NCI-H510A (cell line): Measurements from ENCODE around the gene HAUS5.
"Not testable (repeated sequence)": the region's sequence is repeated elsewhere in the genome, so short reads cannot be mapped to it uniquely, and the experiment has no call there.

Experiments used
- DNase-seq: peaks from one replicate; lab custom pipeline; 2025; lab: John Stamatoyannopoulos, UW

The HAUS5 gene

GRCh38 chr19:35643255-35644205 lies 31.0 kb downstream of the HAUS5 start:
- DNase-seq: peak; percentile 94

- peak; percentile 94 for DNase-seq
These were observed 31.9 kb downstream of the HAUS5 start for GRCh38 chr19:35644206-35644986.

GRCh38 chr19:35644987-35645679 lies 32.6 kb downstream of the HAUS5 start:
- DNase-seq: peak; percentile 22

DNA sequence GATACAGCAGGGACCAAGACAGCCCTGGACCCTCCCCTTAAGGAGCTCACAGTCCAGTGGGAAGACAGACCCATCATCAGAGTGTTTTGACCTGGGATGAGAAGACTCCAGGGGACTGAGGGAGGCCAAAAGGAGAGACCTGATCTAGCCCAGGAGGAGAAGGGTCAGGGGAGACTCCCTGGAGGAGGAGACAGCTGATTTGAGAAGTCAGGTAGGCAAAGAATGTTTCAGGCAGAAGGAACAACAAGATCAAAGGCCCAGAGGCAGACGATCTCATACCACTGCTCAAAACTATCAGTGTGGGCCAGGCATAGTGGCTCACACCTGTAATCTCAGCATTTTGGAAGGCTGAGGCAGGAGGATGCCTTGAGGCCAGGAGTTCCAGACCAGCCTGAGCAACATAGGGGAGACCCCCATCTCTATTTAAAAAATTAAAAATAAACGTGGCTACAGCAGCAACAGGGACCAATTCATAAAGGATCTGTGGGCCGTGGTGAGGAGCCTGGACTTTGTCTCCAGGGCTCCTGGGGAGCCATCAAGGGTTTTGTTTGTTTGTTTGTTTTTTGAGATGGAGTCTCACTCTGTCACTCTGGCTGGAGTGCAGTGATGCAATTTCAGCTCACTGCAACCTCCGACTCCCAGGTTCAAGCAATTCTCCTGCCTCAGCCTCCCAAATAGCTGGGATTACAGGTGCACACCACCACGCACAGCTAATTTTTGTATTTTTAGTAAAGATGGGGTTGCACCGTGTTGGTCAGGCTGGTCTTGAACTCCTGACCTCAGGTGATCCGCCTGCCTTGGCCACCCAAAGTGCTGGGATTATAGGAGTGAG lies 33.4 kb downstream of the HAUS5 start:
- DNase-seq: no peak

- peak; percentile 95 for DNase-seq
These were observed 35.8 kb downstream of the HAUS5 start, which contains the start of gene COX6B1 for GRCh38 chr19:35648017-35648961. COX6B1 (plus strand) TSS chr19:35648323; CDS start chr19:35651244, 2,921 bp downstream.

DNA sequence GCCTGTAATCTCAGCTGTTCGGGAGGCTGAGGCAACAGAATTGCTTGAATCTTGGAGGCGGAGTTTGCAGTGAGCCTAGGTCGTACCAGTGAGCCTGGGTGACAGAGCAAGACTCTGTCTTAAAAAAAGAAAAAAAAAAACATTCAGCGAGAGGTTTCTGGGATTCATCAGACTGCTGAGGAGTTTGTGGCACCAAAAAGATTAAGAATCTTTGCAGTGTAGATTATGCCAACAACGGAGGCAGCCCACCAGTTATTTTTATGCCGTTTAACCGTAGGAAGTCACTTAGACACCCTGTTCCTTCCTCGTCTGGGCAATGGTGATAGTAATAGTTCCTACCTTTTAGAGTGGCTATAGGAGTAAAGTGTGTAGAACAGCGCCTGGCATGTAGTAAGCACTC lies 38.0 kb downstream of the HAUS5 start:
- no peak for DNase-seq

GRCh38 chr19:35654828-35655227 lies 42.3 kb downstream of the HAUS5 start:
- not testable (repeated sequence) for DNase-seq

- DNase-seq: no peak
These were observed 43.1 kb downstream of the HAUS5 start for GRCh38 chr19:35655600-35655999.

DNA sequence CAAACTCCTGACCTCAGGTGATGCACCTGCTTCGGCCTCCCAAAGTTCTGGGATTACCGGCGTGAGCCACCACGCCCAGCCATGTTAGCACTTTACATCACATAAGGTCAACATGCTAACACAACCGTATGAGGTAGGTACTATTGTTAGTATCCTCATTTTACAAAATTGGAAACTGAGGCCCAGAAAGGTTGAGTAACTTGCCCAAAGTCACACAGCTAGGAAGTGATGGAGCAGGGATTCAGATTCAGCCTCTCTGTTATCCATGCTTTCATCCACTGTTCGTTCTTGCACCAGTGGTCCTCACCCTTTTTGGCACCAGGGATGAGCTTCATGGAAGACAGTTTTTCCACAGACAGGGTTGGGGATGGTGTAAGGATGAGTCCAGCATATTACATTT lies 44.2 kb downstream of the HAUS5 start:
- DNase-seq: no peak

GRCh38 chr19:35657904-35658700 lies 45.6 kb downstream of the HAUS5 start:
- no peak for DNase-seq

- DNase-seq: no peak
These were observed 49.4 kb downstream of the HAUS5 start for GRCh38 chr19:35661995-35662340.

- DNase-seq: no peak
These were observed 51.4 kb downstream of the HAUS5 start for GRCh38 chr19:35663981-35664380.

- DNase-seq: no peak
These were observed 52.6 kb downstream of the HAUS5 start for GRCh38 chr19:35665157-35665556.

GRCh38 chr19:35665604-35666003 lies 53.1 kb downstream of the HAUS5 start:
- no peak for DNase-seq

DNA sequence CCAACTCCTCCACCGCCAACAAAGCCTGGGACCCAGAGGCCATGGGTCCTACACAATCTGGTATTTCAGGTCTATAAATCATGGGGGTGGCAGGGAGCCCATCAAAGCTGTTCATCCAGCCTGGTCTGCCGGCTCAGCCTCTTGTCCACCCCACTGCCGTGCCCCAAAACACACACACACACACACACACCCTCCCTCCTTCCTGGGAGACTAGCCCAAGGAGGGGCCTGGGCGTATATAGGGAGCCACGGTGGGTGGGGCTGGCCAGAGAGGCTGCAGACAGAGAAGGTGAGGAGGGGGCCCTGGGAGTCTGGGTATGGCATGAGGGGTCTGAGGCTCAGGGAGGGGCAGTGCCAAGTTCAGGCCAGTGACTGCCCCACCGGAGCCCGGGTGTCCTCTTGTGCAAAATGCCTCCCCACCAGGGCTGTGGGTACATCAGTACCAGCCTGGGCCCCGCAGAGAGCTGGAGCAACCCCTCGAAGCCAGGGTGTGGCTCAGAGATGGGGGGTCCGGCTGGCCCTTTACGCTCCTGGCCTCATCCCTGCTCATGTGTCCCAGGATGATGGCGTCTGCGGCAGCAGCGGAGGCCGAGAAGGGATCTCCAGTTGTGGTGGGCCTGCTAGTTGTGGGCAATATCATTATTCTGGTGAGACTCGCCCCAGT lies 53.8 kb downstream of the HAUS5 start, which contains the start of gene UPK1A:
Gene UPK1A (plus strand): TSS at position 267 of the 663 bp plus-strand sequence. CDS start 296 bp downstream, at position 563.
- no peak for DNase-seq

DNA sequence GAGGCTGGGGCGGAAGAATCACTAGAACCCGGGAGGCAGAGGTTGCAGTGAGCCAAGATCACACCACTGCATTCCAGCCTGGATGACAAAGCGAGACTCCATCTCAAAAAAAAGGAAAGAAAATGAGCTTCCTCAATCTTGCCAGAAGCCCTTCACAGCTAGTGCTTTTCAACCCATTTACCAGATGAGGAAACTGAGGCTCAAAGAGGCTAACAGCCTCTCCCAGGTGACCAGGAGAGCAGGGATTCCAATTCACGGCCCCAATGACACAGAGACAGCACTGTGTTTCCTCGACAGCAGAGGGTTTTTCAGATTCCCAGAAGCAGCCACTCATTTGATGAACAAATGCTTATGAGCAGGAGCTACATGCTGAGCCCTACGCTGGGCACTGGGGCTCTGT lies 57.0 kb downstream of the HAUS5 start:
- DNase-seq: no peak

DNA sequence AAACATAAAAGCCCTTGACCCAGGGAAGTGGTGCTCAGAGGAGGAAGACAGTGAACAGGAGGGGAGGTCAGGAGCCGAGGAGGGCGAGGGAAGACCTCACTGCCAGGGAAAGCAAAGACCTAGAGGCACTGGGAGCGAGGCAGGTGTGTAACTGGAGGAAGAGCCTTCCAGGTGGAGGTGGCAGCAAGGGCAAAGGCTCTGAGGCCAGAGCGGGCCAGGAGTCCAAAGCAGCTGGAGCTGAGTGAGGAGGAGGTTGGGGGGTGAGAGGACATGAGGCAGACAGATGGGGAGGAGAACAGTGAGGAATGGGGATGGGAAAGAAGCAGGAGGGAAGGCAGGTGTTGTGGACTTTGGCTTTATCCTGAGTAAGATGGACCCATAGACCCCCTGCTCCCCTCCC lies 57.4 kb downstream of the HAUS5 start:
- DNase-seq: no peak

DNA sequence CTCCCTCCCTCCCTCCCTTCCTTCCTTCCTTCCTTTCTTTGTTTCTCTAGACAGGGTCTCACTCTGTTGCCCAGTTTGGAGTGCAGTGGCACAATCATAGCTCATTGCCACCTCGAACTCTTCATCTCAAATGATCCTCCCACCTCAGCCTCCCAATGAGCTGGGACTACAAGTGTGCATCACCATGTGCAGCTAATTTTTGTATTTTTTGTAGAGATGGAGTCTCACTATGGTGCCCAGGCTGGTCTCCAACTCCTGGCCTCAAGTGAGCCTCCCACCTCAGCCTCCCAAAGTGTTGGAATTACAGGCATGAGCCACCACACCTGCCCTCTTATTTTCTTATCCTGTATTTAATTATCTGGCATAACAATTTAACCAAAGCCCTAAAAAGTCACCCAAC lies 58.2 kb downstream of the HAUS5 start:
- no peak for DNase-seq

DNA sequence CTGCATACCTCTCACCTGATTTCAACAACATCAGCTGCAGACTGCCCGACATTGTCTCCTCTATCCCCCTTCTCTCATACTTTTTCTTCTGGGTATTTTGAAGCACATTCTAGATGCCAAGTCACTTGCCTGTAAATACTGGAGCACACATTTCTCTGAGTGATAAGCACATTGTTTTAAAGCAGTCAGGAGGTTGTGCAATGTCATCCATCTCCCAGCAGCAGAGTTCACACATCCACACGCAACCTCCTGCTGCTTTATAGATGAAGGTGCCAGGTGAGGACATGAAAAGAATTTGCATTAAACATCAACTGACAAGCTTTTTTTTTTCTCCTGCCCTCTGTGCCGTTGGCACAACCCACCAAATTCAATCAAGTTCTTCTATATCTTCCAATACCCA lies 59.3 kb downstream of the HAUS5 start:
- no peak for DNase-seq
